MM.1S (cell line): ENCODE data around the gene A2ML1.

ENCODE experiments used
- DNase-seq: peaks from one replicate; pipeline ENCODE4 v3.0.0-alpha.2; 2015
- H2AFZ ChIP-seq: fragments of 300-600 bp; sonication (generic); 2 replicates; pipeline ENCODE4 v1.6.0; 2016; ENCODE audit warnings: antibody characterized with exemption, low read length
- H3F3A ChIP-seq: fragments of 300-600 bp; sonication (generic); 2 replicates; pipeline ENCODE4 v1.6.1; 2016; ENCODE audit warnings: mild to moderate bottlenecking, antibody characterized with exemption, low read length, moderate library complexity, mixed read lengths; ENCODE audit not compliant: insufficient read depth
- H3K27ac ChIP-seq: fragments of 300-600 bp; sonication (generic); 2 replicates; pipeline ENCODE4 v1.5.1; 2016; ENCODE audit warnings: mild to moderate bottlenecking, low read length
- H3K27me3 ChIP-seq: fragments of 300-600 bp; sonication (generic); replicated peaks from 2 replicates; pipeline ENCODE4 v1.6.0; 2016; ENCODE audit warnings: low read length; ENCODE audit not compliant: insufficient read depth
- H3K36me3 ChIP-seq: fragments of 300-600 bp; sonication (generic); replicated peaks from 2 replicates; pipeline ENCODE4 v1.6.1; 2016; ENCODE audit warnings: mild to moderate bottlenecking, low read length, mixed read lengths; ENCODE audit not compliant: insufficient read depth
- H3K4me1 ChIP-seq: fragments of 300-600 bp; sonication (generic); 2 replicates; pipeline ENCODE4 v1.6.1; 2016; ENCODE audit warnings: low read length, mixed read lengths
- H3K4me2 ChIP-seq: fragments of 300-600 bp; sonication (generic); 2 replicates; pipeline ENCODE4 v1.6.0; 2016; ENCODE audit warnings: low read depth, low read length
- H3K4me3 ChIP-seq: fragments of 300-600 bp; sonication (generic); 2 replicates; pipeline ENCODE4 v1.5.1; 2016; ENCODE audit warnings: low read length, mixed read lengths
- H3K79me2 ChIP-seq: fragments of 300-600 bp; sonication (generic); 2 replicates; pipeline ENCODE4 v1.6.1; 2016; ENCODE audit warnings: mixed run types, low read length, mixed read lengths
- H3K9ac ChIP-seq: fragments of 300-600 bp; sonication (generic); 2 replicates; pipeline ENCODE4 v1.6.1; 2016; ENCODE audit warnings: low read length, mixed read lengths
- H3K9me2 ChIP-seq: fragments of 300-600 bp; sonication (generic); replicated peaks from 2 replicates; pipeline ENCODE4 v1.6.1; 2016; ENCODE audit warnings: mild to moderate bottlenecking, low read length, mixed read lengths; ENCODE audit not compliant: insufficient read depth
- H3K9me3 ChIP-seq: fragments of 300-600 bp; sonication (generic); replicated peaks from 2 replicates; pipeline ENCODE4 v1.6.1; 2016; ENCODE audit warnings: mild to moderate bottlenecking, low read length, mixed read lengths; ENCODE audit not compliant: insufficient read depth
- H4K20me1 ChIP-seq: fragments of 300-600 bp; sonication (generic); 2 replicates; pipeline ENCODE4 v1.6.1; 2016; ENCODE audit warnings: mild to moderate bottlenecking, low read length, moderate library complexity, mixed read lengths; ENCODE audit not compliant: insufficient read depth
- EZH2 ChIP-seq: fragments of 300-600 bp; sonication (generic); optimal IDR thresholded peaks from 2 replicates; pipeline ENCODE3; 2017; ENCODE audit warnings: low read depth, mild to moderate bottlenecking, antibody characterized with exemption, low read length, mixed read lengths
- EZH2phosphoT487 ChIP-seq: fragments of 300-600 bp; sonication (generic); IDR thresholded peaks from 2 replicates; pipeline ENCODE4 v1.6.1; 2018; ENCODE audit warnings: antibody characterized with exemption, low read length
- TF ChIP-seq, protein P1 (sequence below): fragments of 300-600 bp; sonication (generic); IDR thresholded peaks from 2 replicates; pipeline ENCODE4 v1.5.1; 2016; ENCODE audit warnings: antibody characterized with exemption, low read length, mixed read lengths

Gene A2ML1

DNA sequence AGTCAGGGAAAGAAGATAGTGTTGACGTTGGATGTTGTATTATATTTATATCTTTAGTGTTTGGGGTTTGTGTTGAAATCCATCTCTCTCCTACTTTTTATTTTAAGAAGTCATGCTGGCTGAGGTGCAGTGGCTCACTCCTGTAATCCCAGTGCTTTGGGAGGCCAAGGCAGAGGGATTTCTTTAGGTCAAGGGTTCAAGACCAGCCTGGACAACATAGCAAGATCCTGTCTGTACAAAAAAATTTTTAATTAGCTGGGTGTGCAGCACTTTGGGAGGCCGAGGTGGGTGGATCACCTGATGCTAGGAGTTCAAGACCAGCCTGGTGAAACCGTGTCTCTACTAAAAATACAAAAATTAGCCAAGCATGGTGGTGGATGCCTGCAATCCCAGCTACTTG lies 23.9 kb downstream of the A2ML1 start:
- TF ChIP-seq EZH2phosphoT487, result no peak
- TF ChIP-seq, protein P1, sequence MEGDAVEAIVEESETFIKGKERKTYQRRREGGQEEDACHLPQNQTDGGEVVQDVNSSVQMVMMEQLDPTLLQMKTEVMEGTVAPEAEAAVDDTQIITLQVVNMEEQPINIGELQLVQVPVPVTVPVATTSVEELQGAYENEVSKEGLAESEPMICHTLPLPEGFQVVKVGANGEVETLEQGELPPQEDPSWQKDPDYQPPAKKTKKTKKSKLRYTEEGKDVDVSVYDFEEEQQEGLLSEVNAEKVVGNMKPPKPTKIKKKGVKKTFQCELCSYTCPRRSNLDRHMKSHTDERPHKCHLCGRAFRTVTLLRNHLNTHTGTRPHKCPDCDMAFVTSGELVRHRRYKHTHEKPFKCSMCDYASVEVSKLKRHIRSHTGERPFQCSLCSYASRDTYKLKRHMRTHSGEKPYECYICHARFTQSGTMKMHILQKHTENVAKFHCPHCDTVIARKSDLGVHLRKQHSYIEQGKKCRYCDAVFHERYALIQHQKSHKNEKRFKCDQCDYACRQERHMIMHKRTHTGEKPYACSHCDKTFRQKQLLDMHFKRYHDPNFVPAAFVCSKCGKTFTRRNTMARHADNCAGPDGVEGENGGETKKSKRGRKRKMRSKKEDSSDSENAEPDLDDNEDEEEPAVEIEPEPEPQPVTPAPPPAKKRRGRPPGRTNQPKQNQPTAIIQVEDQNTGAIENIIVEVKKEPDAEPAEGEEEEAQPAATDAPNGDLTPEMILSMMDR, result no peak
- no peak for TF ChIP-seq EZH2
- no peaks in the 10 kb centered on the region for H3K79me2 ChIP-seq
- no peak overlapping the region for H3K27ac ChIP-seq
- no peak overlapping the region for H3K4me2 ChIP-seq
- H2AFZ ChIP-seq, result no peak overlapping the region
- no peaks in the 10 kb centered on the region for H3K4me1 ChIP-seq
- no peaks in the 10 kb centered on the region for H3K27me3 ChIP-seq
- no peaks in the 10 kb centered on the region for H4K20me1 ChIP-seq
- H3K9me2 ChIP-seq, result no peaks in the 10 kb centered on the region
- no peak for DNase-seq
- H3F3A ChIP-seq, result no peaks in the 10 kb centered on the region
- no peak overlapping the region for H3K9ac ChIP-seq
- no peaks in the 10 kb centered on the region for H3K36me3 ChIP-seq
- H3K9me3 ChIP-seq, result no peaks in the 10 kb centered on the region
- no peak overlapping the region for H3K4me3 ChIP-seq

DNA sequence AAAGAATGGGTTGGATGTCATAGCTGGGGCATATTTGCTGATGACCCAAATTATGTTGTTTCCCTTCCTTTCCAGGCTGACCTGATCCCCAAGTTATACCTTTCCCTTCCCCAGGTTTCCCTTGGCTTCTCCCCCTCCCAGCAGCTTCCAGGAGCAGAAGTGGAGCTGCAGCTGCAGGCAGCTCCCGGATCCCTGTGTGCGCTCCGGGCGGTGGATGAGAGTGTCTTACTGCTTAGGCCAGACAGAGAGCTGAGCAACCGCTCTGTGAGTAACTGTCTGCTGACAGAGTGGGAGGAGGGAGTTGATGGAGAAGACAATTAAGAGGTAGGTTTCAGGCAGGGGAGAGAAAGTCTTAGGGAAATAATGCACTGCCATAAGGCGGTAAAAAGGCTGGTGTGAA lies 25.0 kb downstream of the A2ML1 start:
- no peaks in the 10 kb centered on the region for H4K20me1 ChIP-seq
- H3K36me3 ChIP-seq, result no peaks in the 10 kb centered on the region
- no peak overlapping the region for H3K27ac ChIP-seq
- DNase-seq, result no peak
- H2AFZ ChIP-seq, result no peak overlapping the region
- no peaks in the 10 kb centered on the region for H3K9me2 ChIP-seq
- H3K4me1 ChIP-seq, result no peaks in the 10 kb centered on the region
- H3F3A ChIP-seq, result no peaks in the 10 kb centered on the region
- H3K4me3 ChIP-seq, result no peak overlapping the region
- no peaks in the 10 kb centered on the region for H3K27me3 ChIP-seq
- no peak for TF ChIP-seq EZH2
- TF ChIP-seq, protein P1, result no peak
- no peak for TF ChIP-seq EZH2phosphoT487
- no peak overlapping the region for H3K9ac ChIP-seq
- no peaks in the 10 kb centered on the region for H3K79me2 ChIP-seq
- H3K4me2 ChIP-seq, result no peak overlapping the region
- no peaks in the 10 kb centered on the region for H3K9me3 ChIP-seq

DNA sequence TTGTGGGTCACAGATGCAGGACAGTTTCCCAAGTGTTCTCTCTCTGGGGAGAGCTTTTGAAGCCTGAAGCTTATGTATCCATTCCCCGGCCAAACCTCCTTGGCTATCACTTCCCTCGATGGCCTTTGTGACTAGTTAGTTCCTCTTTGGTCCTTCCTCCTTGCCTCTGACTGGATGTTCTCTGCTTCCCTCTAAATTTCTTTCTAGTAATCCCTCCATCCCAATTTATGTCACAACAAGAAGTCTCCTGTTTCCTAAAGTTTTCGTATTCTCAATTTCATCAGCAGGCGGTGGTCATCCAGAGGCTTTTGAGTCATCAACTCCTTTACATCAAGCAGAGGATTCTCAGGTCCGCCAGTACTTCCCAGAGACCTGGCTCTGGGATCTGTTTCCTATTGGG lies 27.5 kb downstream of the A2ML1 start:
- Histone ChIP-seq H3K79me2 (no peaks in the 10 kb centered on the region), H3K27me3 (no peaks in the 10 kb centered on the region), H3K4me2 (no peak overlapping the region), H3K27ac (no peak overlapping the region), H3K9me3 (no peaks in the 10 kb centered on the region), H2AFZ (no peak overlapping the region), H3K4me1 (no peaks in the 10 kb centered on the region), H3K4me3 (no peak overlapping the region), H3F3A (no peaks in the 10 kb centered on the region), H4K20me1 (no peaks in the 10 kb centered on the region), H3K36me3 (no peaks in the 10 kb centered on the region), H3K9ac (no peak overlapping the region), H3K9me2 (no peaks in the 10 kb centered on the region)
- DNase-seq, result no peak
- TF ChIP-seq, protein P1, result no peak
- no peak for TF ChIP-seq EZH2phosphoT487
- no peak for TF ChIP-seq EZH2
